HG03378 (cell line): ENCODE results near the gene ZNF625.
"Not testable (repeated sequence)": the region's sequence is repeated elsewhere in the genome, so short reads cannot be mapped to it uniquely, and the experiment has no call there.

Experiments used
- ATAC-seq: cut with Tn5 transposase; IDR thresholded peaks from one replicate; pipeline ENCODE4 v1.9.1; 2021; ENCODE audit warnings: mild to moderate bottlenecking, moderate library complexity; ENCODE audit not compliant: unreplicated experiment

Gene ZNF625

DNA sequence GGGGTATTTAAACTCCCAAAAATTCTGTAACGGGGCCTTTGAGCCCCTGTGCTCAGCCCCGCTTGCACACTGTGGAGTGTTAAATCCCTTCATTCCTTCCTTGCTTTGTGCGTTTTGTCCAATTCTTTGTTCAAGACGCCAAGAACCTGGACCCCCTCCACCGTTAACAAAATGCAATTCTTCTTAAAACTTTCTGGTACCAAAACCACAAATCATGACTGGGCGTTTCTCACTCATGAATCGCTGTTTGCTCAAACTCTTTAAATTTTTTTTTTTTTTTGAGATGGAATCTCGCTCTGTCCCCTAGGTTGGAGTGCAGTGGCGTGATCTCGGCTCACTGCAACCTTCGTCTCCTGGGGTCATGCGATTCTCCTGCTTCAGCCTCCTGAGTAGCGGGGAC is 17.3 kb downstream of the ZNF625 start:
- no peak for ATAC-seq

DNA sequence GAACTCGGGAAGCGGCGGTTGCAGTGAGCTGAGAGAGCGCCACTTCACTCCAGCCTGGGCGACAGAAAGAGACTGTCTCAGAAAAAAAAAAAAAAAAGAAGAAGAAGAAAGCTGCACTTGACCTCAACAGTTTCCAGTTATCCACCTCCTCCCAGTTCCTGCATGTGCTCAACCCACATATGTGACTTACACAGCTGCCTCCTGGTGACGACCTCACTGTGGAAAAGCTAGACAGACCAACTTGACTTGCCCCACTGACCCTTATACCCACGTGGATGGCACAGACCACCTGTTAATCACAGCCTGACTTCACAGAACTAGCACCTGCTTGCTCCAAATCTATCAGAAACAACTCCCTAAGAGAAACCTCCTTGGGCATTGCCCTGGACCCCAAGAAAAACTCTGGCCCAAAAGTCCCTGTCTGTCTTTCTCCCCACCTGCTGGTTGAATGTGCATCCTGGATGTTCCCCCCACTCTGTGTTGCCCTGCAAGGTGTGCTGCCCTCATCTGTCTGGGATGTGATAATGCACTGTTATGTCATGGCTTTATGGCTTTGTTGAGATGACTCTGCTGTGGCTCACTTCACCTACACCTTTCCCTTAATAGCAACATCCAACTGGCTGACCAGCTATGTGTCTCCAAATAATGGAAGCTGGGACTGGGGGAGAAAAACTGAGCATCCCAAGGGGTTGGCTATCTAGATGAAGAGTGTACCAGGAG is 19.2 kb downstream of the ZNF625 start:
- ATAC-seq, result no peak

DNA sequence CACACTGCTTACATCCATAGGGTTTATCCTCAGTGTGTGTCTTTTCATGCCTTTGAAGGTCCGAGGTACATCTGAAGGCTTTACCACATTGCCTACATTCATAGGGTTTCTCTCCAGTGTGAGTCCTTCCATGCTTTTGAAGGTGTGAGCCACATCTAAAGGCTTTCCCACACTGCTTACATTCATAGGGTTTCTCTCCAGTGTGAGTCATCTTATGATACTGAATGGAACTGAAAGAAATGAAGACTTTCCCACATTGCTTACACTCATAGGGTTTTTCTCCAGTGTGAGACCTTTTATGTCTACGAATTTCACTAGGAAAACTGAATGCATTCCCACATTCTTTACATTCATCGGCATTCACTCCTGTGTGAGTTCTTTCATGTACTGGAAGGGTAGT is 23.5 kb downstream of the ZNF625 start:
- no peak for ATAC-seq

GRCh38 chr19:12126707-12127106 is 29.8 kb downstream of the ZNF625 start:
- ATAC-seq, result no peak

GRCh38 chr19:12117201-12117970 is 39.1 kb downstream of the ZNF625 start:
- ATAC-seq, result no peak

DNA sequence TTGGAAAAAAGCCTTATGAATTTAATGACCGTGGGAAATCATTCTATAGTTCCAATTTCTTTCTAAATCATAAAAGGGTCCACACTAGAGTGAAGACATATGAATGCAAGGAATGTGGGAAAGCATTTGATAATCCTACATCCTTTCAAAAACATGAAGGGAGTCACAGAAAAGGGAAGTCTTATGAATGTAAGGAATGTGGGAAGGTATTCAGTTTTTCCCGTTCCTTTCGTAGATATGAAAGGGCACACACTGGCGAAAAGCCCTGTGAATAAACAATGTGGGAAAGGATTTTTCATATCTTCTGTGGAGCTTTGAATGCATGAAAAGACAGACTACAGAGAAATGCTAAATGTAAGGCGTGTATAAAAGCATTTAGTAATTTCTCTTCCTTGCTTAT is 43.4 kb downstream of the ZNF625 start:
- ATAC-seq, result no peak

DNA sequence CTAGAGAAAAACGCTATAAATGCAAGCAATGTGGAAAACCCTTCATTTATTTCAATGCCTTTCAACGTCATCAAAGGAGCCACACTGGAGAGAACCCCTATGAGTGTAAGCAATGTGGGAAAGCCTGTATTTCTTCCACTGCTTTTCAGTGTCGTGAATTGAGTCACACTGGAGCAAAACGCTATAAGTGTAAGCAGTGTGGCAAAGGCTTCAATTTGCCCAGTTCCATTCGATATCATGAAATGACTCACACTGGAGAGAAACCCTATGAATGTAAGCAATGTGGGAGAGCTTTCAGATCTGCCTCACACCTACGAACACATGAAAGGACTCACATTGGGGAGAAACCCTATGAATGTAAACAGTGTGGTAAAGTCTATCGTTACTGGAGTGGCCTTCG is 43.8 kb downstream of the ZNF625 start:
- no peak for ATAC-seq

- ATAC-seq, result no peak
Measured at GRCh38 chr19:12111943-12112637, 44.4 kb downstream of the ZNF625 start.

DNA sequence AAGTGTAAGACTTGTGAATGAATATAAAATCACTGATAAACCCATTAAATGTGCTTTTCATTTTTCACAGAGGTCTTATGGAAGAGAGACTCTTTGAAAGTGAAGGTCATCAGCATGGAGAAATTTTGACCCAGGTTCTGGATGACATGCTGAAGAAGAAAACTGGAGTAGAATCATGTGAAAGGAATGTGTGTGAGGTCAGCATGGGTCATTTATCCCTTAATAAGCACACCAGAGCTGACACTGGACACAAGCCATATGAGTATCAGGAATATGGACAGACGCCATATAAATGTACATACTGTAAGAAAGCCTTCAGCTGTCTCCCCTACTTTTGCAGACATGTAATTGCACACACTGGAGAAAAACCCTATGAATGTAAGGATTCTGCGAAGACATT is 45.4 kb downstream of the ZNF625 start:
- no peak for ATAC-seq

GRCh38 chr19:12103909-12104308 is 52.6 kb downstream of the ZNF625 start:
- ATAC-seq, result not testable (repeated sequence)

GRCh38 chr19:12098040-12098439 is 58.5 kb downstream of the ZNF625 start:
- ATAC-seq, result no peak

GRCh38 chr19:12095111-12095790 is 61.3 kb downstream of the ZNF625 start:
- ATAC-seq, result no peak
